ENCODE results near the gene LCLAT1.

LCLAT1 gene

DNA sequence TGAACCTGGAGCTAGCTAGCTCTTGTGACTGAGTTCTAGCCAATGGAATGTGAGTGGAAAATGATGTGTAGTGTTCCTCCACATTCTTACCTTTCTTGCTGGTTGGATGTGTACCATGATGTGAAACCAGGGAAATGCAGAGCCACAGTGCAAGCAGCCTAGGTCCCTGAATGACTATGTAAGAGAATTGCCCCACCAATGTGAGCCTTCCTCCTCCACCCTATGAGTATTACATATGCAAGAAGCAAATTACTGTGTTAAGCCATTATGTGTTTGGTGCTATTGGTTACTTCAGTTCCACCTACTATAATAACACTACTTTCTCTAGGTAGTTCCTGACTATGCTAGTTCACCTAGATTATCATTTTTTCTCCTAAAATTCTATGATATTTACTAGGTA is 39.6 kb downstream of the LCLAT1 start:
- H3K27ac ChIP-seq: no peak overlapping the region
- no peaks in the 10 kb centered on the region for H3K36me3 ChIP-seq (replicated peaks)
- in situ Hi-C loops (cut with HindIII; ENCODE audit: low pct_ligation_motif_present, low sequenced_read_pairs): no loop called here

DNA sequence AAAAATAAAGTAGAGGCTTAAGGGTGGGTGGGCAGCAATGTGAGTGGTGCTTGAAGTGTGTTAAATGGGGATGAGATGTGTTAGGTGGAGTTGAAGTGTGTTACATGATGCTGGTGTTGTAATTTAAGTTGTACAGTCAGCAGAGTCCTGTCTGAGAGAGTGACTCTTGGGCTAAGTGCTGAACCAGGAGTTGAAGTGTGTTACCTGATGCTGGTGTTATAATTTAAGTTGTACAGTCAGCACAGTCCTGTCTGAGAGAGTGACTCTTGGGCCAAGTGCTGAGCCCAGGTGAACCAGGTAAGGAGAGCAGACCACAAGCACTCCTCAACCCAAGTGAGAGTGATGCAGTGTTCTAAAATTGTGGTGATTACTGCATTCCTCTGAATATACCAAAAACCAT is 40.6 kb downstream of the LCLAT1 start:
- no peaks in the 10 kb centered on the region for H3K36me3 ChIP-seq (replicated peaks)
- in situ Hi-C loops (cut with HindIII; ENCODE audit: low pct_ligation_motif_present, low sequenced_read_pairs): no loop called here
- H3K27ac ChIP-seq: no peak overlapping the region
- TF ChIP-seq, protein P1, sequence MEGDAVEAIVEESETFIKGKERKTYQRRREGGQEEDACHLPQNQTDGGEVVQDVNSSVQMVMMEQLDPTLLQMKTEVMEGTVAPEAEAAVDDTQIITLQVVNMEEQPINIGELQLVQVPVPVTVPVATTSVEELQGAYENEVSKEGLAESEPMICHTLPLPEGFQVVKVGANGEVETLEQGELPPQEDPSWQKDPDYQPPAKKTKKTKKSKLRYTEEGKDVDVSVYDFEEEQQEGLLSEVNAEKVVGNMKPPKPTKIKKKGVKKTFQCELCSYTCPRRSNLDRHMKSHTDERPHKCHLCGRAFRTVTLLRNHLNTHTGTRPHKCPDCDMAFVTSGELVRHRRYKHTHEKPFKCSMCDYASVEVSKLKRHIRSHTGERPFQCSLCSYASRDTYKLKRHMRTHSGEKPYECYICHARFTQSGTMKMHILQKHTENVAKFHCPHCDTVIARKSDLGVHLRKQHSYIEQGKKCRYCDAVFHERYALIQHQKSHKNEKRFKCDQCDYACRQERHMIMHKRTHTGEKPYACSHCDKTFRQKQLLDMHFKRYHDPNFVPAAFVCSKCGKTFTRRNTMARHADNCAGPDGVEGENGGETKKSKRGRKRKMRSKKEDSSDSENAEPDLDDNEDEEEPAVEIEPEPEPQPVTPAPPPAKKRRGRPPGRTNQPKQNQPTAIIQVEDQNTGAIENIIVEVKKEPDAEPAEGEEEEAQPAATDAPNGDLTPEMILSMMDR (IDR thresholded peaks at IDR 0.05; ENCODE audit: low read depth, low read length, missing control alignments): no peak
- DNase-seq: no peak
- H3K4me3 ChIP-seq (ENCODE audit: low read depth, low read length): no peak overlapping the region
- H3K27me3 ChIP-seq (replicated peaks): no peaks in the 10 kb centered on the region

More for the DNA sequence above, 39.6 kb downstream of the LCLAT1 start:
- DNase-seq: no peak
- TF ChIP-seq, protein P1 (IDR thresholded peaks at IDR 0.05; ENCODE audit: low read depth, low read length, missing control alignments): no peak
- Histone ChIP-seq H3K4me3 (ENCODE audit: low read depth, low read length) (no peak overlapping the region), H3K27me3 (replicated peaks) (no peaks in the 10 kb centered on the region)

DNA sequence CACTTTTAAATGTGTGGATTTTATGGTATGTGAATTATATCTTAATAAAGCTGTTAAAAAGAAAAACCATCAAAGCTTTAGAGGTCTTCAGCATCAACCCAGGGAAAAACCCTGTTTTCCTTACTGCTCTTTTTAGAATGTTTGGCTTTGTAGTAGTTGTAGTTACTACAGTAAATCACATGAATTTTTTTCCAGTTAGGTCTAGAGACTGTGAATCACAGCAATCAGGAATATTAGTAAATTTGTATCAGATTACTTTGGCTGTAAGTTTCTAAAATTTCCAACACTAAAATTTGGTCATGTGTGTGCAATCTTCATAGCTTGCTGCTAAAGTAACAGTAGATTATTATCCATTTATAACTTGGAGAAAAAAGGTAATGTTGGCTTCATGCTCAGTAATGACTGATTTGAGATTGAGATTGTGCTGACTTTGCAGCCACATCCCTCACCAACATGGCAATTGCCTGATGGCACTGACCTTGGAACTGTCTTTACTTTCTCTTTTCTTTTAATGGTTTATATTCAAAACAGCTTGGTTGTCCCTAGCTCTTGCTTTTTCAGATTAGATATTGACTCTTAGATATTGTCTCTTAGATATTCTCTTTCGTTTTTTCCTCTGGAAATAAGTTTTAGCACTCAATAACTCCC is 41.1 kb downstream of the LCLAT1 start:
- H3K27ac ChIP-seq: no peak overlapping the region
- no peak for DNase-seq
- no peak overlapping the region for H3K4me3 ChIP-seq (ENCODE audit: low read depth, low read length)
- TF ChIP-seq, protein P1 (IDR thresholded peaks at IDR 0.05; ENCODE audit: low read depth, low read length, missing control alignments): no peak
- no peaks in the 10 kb centered on the region for H3K27me3 ChIP-seq (replicated peaks)
- H3K36me3 ChIP-seq (replicated peaks): no peaks in the 10 kb centered on the region
- in situ Hi-C loops (cut with HindIII; ENCODE audit: low pct_ligation_motif_present, low sequenced_read_pairs): no loop called here

DNA sequence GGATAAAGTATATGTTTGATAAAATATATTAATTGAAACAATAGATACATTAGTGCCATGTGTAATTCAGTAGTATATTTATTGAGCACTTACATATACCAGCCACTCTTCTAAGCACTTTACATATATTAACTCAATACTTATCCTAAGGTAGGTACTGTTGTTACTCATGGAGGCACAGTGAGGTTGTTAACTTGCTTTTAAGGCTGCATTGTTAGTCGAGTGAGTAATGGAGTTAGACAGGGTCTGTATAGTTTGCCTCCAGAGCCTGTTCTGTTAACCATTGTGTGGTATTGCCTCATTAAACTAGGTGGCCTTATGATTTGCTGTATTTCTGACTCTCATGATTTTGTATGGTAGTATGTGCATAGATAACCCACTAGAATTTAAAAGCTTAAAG is 44.2 kb downstream of the LCLAT1 start:
- Histone ChIP-seq H3K4me3 (ENCODE audit: low read depth, low read length) (no peak overlapping the region), H3K36me3 (replicated peaks) (no peaks in the 10 kb centered on the region), H3K27me3 (replicated peaks) (no peaks in the 10 kb centered on the region), H3K27ac (no peak overlapping the region)
- TF ChIP-seq, protein P1 (IDR thresholded peaks at IDR 0.05; ENCODE audit: low read depth, low read length, missing control alignments): no peak
- in situ Hi-C loops (cut with HindIII; ENCODE audit: low pct_ligation_motif_present, low sequenced_read_pairs): no loop called here
- DNase-seq: no peak

DNA sequence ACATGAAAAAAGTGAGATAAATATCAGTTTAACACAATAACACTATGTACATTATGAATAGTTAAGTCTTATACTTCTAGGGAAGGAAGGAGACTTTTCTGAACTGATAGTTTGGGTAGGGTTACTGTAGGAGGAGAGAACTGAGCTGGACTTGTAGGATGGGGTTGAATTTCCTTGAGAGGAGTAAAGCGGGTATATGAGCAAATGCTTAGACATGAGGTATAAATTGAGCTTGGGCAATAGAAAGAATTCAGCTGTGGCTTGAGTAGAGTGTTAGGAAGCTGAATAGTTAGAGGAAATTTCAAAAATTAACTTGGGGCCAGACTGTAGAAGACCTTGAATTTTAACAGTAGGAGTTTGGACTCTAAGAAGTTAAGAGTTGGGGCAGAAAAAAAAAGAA is 45.1 kb downstream of the LCLAT1 start:
- no peak for DNase-seq
- H3K36me3 ChIP-seq (replicated peaks): no peaks in the 10 kb centered on the region
- no peak overlapping the region for H3K27ac ChIP-seq
- no peaks in the 10 kb centered on the region for H3K27me3 ChIP-seq (replicated peaks)
- no peak overlapping the region for H3K4me3 ChIP-seq (ENCODE audit: low read depth, low read length)
- TF ChIP-seq, protein P1 (IDR thresholded peaks at IDR 0.05; ENCODE audit: low read depth, low read length, missing control alignments): no peak
- in situ Hi-C loops (cut with HindIII; ENCODE audit: low pct_ligation_motif_present, low sequenced_read_pairs): no loop called here

DNA sequence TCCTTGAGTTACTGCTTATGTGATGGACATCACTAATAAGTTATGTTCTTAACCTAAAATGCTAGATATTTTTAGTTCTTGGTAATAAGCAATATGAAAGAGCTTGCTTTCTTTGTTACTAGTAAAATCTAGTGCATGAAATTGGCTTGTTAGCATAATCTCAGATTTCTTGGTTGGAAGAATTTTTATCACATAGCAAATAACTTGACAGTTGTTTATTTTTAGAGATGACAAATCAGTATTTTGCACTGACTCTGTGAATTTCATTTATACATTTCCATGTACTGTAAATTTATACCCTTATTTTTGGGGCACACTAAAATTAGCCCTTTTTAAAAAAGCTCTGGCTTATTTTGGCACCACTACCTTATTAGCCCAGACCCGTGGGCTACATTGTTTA is 45.6 kb downstream of the LCLAT1 start:
- no peak overlapping the region for H3K27ac ChIP-seq
- TF ChIP-seq, protein P1 (IDR thresholded peaks at IDR 0.05; ENCODE audit: low read depth, low read length, missing control alignments): no peak

More for the DNA sequence above, 45.6 kb downstream of the LCLAT1 start:
- Histone ChIP-seq H3K27me3 (replicated peaks) (no peaks in the 10 kb centered on the region), H3K4me3 (ENCODE audit: low read depth, low read length) (no peak overlapping the region), H3K36me3 (replicated peaks) (no peaks in the 10 kb centered on the region)
- no peak for DNase-seq
- in situ Hi-C loops (cut with HindIII; ENCODE audit: low pct_ligation_motif_present, low sequenced_read_pairs): no loop called here
